Suppressor macrophage (primary cell): Measurements from ENCODE around the gene ELOVL6.

Experiments
- DNase-seq, 4 experiments: peaks; one replicate each; pipeline ENCODE4 v3.0.0-alpha.2; 2020 to 2022

The ELOVL6 gene

GRCh38 chr4:110020646-110021443, 177.6 kb downstream of the ELOVL6 start:
- no peak for DNase-seq

- no peak for DNase-seq
These were observed 178.3 kb downstream of the ELOVL6 start for GRCh38 chr4:110020139-110020538.

- no peak for DNase-seq
These were observed 179.3 kb downstream of the ELOVL6 start for GRCh38 chr4:110019153-110019552.

- DNase-seq = no peak
These were observed 184.2 kb downstream of the ELOVL6 start for GRCh38 chr4:110014233-110014632.

- DNase-seq = no peak
These were observed 185.5 kb downstream of the ELOVL6 start for GRCh38 chr4:110012917-110013316.

- no peak for DNase-seq
These were observed 187.6 kb downstream of the ELOVL6 start for GRCh38 chr4:110010797-110011196.

- no peak for DNase-seq
These were observed 188.9 kb downstream of the ELOVL6 start for GRCh38 chr4:110009550-110009949.

- DNase-seq = no peak
These were observed 189.9 kb downstream of the ELOVL6 start for GRCh38 chr4:110008540-110008939.

GRCh38 chr4:110007217-110007616, 191.2 kb downstream of the ELOVL6 start:
- no peak for DNase-seq

GRCh38 chr4:110005461-110006056, 192.9 kb downstream of the ELOVL6 start:
- DNase-seq = peak; percentile 53 to 89 (median 74)

GRCh38 chr4:110004556-110004955, 193.9 kb downstream of the ELOVL6 start:
- DNase-seq = no peak

GRCh38 chr4:110003401-110004187, 194.8 kb downstream of the ELOVL6 start:
- DNase-seq = no peak

- DNase-seq = no peak
These were observed 196.1 kb downstream of the ELOVL6 start for GRCh38 chr4:110002326-110002725.

GRCh38 chr4:109999585-109999912, 198.9 kb downstream of the ELOVL6 start:
- DNase-seq = no peak

- peak; percentile 41 to 83 (median 79) for DNase-seq
These were observed 199.4 kb downstream of the ELOVL6 start for GRCh38 chr4:109998867-109999584.

- peak; percentile 59 to 74 (median 72) for DNase-seq
These were observed 201.9 kb downstream of the ELOVL6 start for GRCh38 chr4:109996526-109996925.
